CMK (cell line): ENCODE measurements around the gene SNAPC4.
"Not testable (repeated sequence)": the region's sequence is repeated elsewhere in the genome, so short reads cannot be mapped to it uniquely, and the experiment has no call there.

Experiments
- DNase-seq: peaks from one replicate; pipeline ENCODE4 v3.0.0-alpha.2; 2010; ENCODE audit warnings: low read depth

SNAPC4 gene

GRCh38 chr9:136407911-136408310, 7.9 kb upstream of the SNAPC4 start:
- DNase-seq = no peak

- not testable (repeated sequence) for DNase-seq
These were observed 7.1 kb upstream of the SNAPC4 start for GRCh38 chr9:136407061-136407460.

GRCh38 chr9:136405904-136406303, 5.9 kb upstream of the SNAPC4 start:
- not testable (repeated sequence) for DNase-seq

- DNase-seq = no peak
These were observed 5.5 kb upstream of the SNAPC4 start for GRCh38 chr9:136405481-136405880.

- DNase-seq = no peak
These were observed 4.8 kb upstream of the SNAPC4 start for GRCh38 chr9:136404801-136405136.

GRCh38 chr9:136403915-136404800, 4.2 kb upstream of the SNAPC4 start:
- no peak for DNase-seq

GRCh38 chr9:136403538-136403914, 3.6 kb upstream of the SNAPC4 start:
- no peak for DNase-seq

- no peak for DNase-seq
These were observed 2.1 kb upstream of the SNAPC4 start for GRCh38 chr9:136402067-136402466.

- no peak for DNase-seq
These were observed 1.4 kb upstream of the SNAPC4 start for GRCh38 chr9:136401173-136401922.

- DNase-seq = no peak
These were observed 563 bp downstream of the SNAPC4 start for GRCh38 chr9:136399176-136400037.

GRCh38 chr9:136398286-136398685, 1.7 kb downstream of the SNAPC4 start:
- no peak for DNase-seq

GRCh38 chr9:136397643-136398042, 2.3 kb downstream of the SNAPC4 start:
- no peak for DNase-seq

GRCh38 chr9:136396219-136396515, 3.8 kb downstream of the SNAPC4 start:
- no peak for DNase-seq

GRCh38 chr9:136395345-136396218, 4.4 kb downstream of the SNAPC4 start:
- DNase-seq = no peak

GRCh38 chr9:136395020-136395340, 5.0 kb downstream of the SNAPC4 start:
- DNase-seq = no peak

GRCh38 chr9:136394312-136395019, 5.5 kb downstream of the SNAPC4 start:
- no peak for DNase-seq

- no peak for DNase-seq
These were observed 6.4 kb downstream of the SNAPC4 start for GRCh38 chr9:136393531-136393930.

- no peak for DNase-seq
These were observed 7.2 kb downstream of the SNAPC4 start for GRCh38 chr9:136392538-136393449.

- no peak for DNase-seq
These were observed 8.0 kb downstream of the SNAPC4 start for GRCh38 chr9:136391737-136392537.
